ENCODE data around the gene ONECUT2. TPM values are rescaled to one million over a fixed set of nuclear protein-coding genes. Genes with fewer than 3 reads are reported as not detected.

ONECUT2 gene
- total and polyA plus RNA-seq, 9 donors: under 0.01 to 0.30 (median 0.10) TPM

- DNase-seq: no peak
- H3K4me1 ChIP-seq (ENCODE audit: insufficient read depth): no peaks in the 10 kb centered on the region
- H3K9me3 ChIP-seq: no peaks in the 10 kb centered on the region
- H3K4me3 ChIP-seq: no peak overlapping the region
- TF ChIP-seq, protein P1, sequence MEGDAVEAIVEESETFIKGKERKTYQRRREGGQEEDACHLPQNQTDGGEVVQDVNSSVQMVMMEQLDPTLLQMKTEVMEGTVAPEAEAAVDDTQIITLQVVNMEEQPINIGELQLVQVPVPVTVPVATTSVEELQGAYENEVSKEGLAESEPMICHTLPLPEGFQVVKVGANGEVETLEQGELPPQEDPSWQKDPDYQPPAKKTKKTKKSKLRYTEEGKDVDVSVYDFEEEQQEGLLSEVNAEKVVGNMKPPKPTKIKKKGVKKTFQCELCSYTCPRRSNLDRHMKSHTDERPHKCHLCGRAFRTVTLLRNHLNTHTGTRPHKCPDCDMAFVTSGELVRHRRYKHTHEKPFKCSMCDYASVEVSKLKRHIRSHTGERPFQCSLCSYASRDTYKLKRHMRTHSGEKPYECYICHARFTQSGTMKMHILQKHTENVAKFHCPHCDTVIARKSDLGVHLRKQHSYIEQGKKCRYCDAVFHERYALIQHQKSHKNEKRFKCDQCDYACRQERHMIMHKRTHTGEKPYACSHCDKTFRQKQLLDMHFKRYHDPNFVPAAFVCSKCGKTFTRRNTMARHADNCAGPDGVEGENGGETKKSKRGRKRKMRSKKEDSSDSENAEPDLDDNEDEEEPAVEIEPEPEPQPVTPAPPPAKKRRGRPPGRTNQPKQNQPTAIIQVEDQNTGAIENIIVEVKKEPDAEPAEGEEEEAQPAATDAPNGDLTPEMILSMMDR (IDR thresholded peaks at IDR 0.05): no peak
- TF ChIP-seq EP300 (IDR thresholded peaks at IDR 0.05) (no peak), POLR2A (IDR thresholded peaks at IDR 0.05) (no peak)
- H3K27ac ChIP-seq: no peak overlapping the region
- intact Hi-C loops (cut with DNase I): no loop called here
- 90 to 100% (median 96%) methylated on average over 3 of the region's 3 CpGs for WGBS, 3 donors
- no peaks in the 10 kb centered on the region for H3K27me3 ChIP-seq
- H3K36me3 ChIP-seq: no peaks in the 10 kb centered on the region
Measured at GRCh38 chr18:57461652-57462269, 26.6 kb downstream of the ONECUT2 start.

GRCh38 chr18:57466307-57466706 lies 31.1 kb downstream of the ONECUT2 start:
- Histone ChIP-seq H3K4me1 (ENCODE audit: insufficient read depth) (no peaks in the 10 kb centered on the region), H3K36me3 (no peaks in the 10 kb centered on the region), H3K27me3 (no peaks in the 10 kb centered on the region), H3K27ac (no peak overlapping the region), H3K9me3 (no peaks in the 10 kb centered on the region), H3K4me3 (no peak overlapping the region)
- TF ChIP-seq, protein P1 (IDR thresholded peaks at IDR 0.05): no peak
- TF ChIP-seq EP300 (IDR thresholded peaks at IDR 0.05) (no peak), POLR2A (IDR thresholded peaks at IDR 0.05) (no peak)
- intact Hi-C loops (cut with DNase I): no loop called here
- DNase-seq: no peak
- 13 to 50% (median 31%) methylated on average over 2 of the region's 2 CpGs for WGBS, 3 donors

- H3K4me3 ChIP-seq: no peak overlapping the region
- WGBS, 3 donors: 64 to 69% (median 69%) methylated on average over 10 of the region's 10 CpGs
- DNase-seq: no peak
- no peaks in the 10 kb centered on the region for H3K27me3 ChIP-seq
- no peak overlapping the region for H3K27ac ChIP-seq
- no peaks in the 10 kb centered on the region for H3K36me3 ChIP-seq
- H3K9me3 ChIP-seq: no peaks in the 10 kb centered on the region
- no peaks in the 10 kb centered on the region for H3K4me1 ChIP-seq (ENCODE audit: insufficient read depth)
- intact Hi-C loops (cut with DNase I): no loop called here
- TF ChIP-seq, protein P1 (IDR thresholded peaks at IDR 0.05): no peak
- TF ChIP-seq EP300 (IDR thresholded peaks at IDR 0.05) (no peak), POLR2A (IDR thresholded peaks at IDR 0.05) (no peak)
Measured at GRCh38 chr18:57466745-57467409, 31.7 kb downstream of the ONECUT2 start.

- no peaks in the 10 kb centered on the region for H3K9me3 ChIP-seq
- WGBS, 3 donors: 39 to 64% (median 51%) methylated on average over 3 of the region's 3 CpGs
- H3K36me3 ChIP-seq: no peaks in the 10 kb centered on the region
- H3K4me3 ChIP-seq: no peak overlapping the region
- TF ChIP-seq EP300 (IDR thresholded peaks at IDR 0.05): no peak
- TF ChIP-seq POLR2A (IDR thresholded peaks at IDR 0.05): no peak
- TF ChIP-seq, protein P1 (IDR thresholded peaks at IDR 0.05): no peak
- DNase-seq: no peak
- no peaks in the 10 kb centered on the region for H3K4me1 ChIP-seq (ENCODE audit: insufficient read depth)
- intact Hi-C loops (cut with DNase I): no loop called here
- H3K27me3 ChIP-seq: no peaks in the 10 kb centered on the region
- no peak overlapping the region for H3K27ac ChIP-seq
Measured at GRCh38 chr18:57469884-57470283, 34.7 kb downstream of the ONECUT2 start.

Data from ovary (tissue), 9 donors.